GM21737 (cell line): ENCODE results near the gene DTX3L.

Source experiments
- ATAC-seq: cut with Tn5 transposase; IDR thresholded peaks from one replicate; pipeline ENCODE4 v1.9.1; 2021; ENCODE audit warnings: mild to moderate bottlenecking, moderate library complexity; ENCODE audit not compliant: unreplicated experiment

DTX3L gene

GRCh38 chr3:122602011-122602710 lies 38.0 kb downstream of the DTX3L start:
- no peak for ATAC-seq

- ATAC-seq = no peak
Measured at GRCh38 chr3:122603056-122603455, 38.9 kb downstream of the DTX3L start.

GRCh38 chr3:122606330-122606729 lies 42.2 kb downstream of the DTX3L start:
- no peak for ATAC-seq

- ATAC-seq = no peak
Measured at GRCh38 chr3:122608916-122609315, 44.8 kb downstream of the DTX3L start.

GRCh38 chr3:122609798-122610559 lies 45.8 kb downstream of the DTX3L start:
- peak; percentile 90 for ATAC-seq

- no peak for ATAC-seq
Measured at GRCh38 chr3:122612696-122613095, 48.6 kb downstream of the DTX3L start.

GRCh38 chr3:122615303-122615702 lies 51.2 kb downstream of the DTX3L start:
- no peak for ATAC-seq

- ATAC-seq = no peak
Measured at GRCh38 chr3:122618614-122619013, 54.5 kb downstream of the DTX3L start.

- no peak for ATAC-seq
Measured at GRCh38 chr3:122619040-122619439, 54.9 kb downstream of the DTX3L start.

- no peak for ATAC-seq
Measured at GRCh38 chr3:122620399-122620798, 56.3 kb downstream of the DTX3L start.

- ATAC-seq = peak; percentile 44
Measured at GRCh38 chr3:122621112-122621511, 57.0 kb downstream of the DTX3L start.

- no peak for ATAC-seq
Measured at GRCh38 chr3:122623031-122623829, 59.1 kb downstream of the DTX3L start.
